HG02610 (cell line): ENCODE measurements around the gene TGIF1.
"Not testable (repeated sequence)": the region's sequence is repeated elsewhere in the genome, so short reads cannot be mapped to it uniquely, and the experiment has no call there.

Experiments used
- ATAC-seq: cut with Tn5 transposase; IDR thresholded peaks from one replicate; pipeline ENCODE4 v1.9.1; 2021; ENCODE audit warnings: mild to moderate bottlenecking, moderate library complexity; ENCODE audit not compliant: unreplicated experiment

Gene TGIF1

GRCh38 chr18:3455090-3455635 is 5.2 kb downstream of the TGIF1 start:
- ATAC-seq = no peak

DNA sequence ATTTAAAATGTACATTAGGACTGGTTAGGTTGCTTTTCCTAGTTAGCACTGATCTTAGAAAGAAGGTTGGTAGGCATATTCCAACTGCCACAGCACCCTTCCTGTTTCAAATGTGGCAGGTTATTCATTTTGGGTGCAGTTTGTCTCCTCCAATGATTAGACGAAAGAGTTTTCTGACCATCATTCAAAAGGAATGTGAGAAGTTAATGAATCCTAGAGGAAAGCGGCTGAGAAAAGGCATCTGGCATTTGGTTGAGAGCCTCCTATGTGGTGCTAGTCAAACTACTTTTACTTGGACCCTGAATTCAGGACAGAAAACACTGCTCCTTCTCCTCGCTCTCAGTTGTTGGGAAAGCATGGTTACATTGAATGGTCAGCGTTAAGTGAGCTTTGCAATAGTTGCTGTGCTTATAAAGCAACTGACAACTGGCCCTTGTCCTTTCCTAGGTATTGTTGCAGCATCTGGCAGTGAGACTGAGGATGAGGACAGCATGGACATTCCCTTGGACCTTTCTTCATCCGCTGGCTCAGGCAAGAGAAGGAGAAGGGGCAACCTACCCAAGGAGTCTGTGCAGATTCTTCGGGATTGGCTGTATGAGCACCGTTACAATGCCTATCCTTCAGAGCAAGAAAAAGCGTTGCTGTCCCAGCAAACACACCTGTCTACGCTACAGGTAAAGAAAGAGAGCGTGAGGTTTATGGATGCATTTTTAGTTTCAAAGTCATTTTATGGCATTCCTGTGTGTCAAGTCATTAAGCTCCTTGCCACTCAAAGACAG is 6.1 kb downstream of the TGIF1 start:
- ATAC-seq = no peak

DNA sequence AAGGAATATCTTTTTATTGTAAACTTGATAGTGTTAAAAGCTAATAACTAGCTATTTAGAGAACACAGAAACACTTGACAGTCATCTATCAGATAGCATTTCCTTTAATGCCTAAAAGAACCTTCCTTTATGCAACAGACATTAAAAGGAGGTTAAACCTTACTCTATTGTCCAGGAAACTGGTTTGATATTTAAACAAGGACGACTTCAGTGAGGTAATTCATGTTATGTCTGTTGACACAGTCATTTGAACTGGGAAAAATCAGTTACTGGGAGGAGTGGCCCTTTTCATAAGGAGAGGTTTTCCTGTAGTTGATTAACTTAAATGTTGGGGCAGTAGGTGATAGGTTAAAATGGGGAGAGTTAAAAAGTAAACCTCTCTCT is 6.7 kb downstream of the TGIF1 start:
- no peak for ATAC-seq

GRCh38 chr18:3457261-3457724 is 7.3 kb downstream of the TGIF1 start:
- ATAC-seq = no peak

- no peak for ATAC-seq
Observed at GRCh38 chr18:3458378-3458777, 8.4 kb downstream of the TGIF1 start.

DNA sequence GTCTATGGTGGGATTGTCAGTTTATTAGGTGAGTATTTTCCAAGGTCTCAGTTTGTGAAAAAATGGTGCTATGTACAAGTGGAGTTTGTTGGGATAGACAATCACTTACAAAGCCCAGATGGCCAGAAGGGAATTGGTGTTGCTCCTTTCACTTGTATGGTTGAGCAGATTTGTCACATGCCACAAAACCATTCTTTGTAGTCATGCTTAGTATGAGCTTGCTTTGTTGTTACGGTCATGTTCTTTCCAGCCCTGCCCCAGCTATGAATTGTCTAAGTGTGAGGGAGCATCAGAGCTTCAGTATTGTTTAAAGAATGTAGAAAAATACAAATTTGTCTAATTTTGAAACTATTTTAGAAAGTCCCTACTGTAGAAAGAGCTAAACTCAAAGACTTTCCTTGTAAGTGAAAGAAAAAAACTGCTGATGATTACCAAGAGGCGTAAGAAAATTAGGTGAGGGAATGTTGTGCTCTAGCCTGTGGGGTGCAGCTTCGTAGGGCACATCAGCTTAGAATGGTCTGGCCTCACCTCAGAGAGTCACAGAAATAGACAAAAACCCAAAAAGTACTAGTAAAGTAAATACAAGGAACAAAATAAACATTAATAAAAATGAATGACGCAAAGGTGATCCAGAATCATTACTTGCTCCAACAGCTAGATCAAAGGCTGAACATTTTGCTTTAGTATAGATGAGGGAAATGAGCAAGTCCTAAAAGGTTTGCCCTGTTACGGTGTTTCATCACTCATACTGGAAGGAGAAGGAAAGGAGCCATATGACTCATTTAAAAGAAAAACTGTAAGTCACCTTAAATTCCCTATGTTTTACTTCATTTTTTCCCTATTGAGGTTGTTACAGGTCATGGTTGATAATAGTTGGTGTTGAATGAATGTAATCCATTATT is 9.2 kb downstream of the TGIF1 start:
- ATAC-seq = peak; percentile 83

DNA sequence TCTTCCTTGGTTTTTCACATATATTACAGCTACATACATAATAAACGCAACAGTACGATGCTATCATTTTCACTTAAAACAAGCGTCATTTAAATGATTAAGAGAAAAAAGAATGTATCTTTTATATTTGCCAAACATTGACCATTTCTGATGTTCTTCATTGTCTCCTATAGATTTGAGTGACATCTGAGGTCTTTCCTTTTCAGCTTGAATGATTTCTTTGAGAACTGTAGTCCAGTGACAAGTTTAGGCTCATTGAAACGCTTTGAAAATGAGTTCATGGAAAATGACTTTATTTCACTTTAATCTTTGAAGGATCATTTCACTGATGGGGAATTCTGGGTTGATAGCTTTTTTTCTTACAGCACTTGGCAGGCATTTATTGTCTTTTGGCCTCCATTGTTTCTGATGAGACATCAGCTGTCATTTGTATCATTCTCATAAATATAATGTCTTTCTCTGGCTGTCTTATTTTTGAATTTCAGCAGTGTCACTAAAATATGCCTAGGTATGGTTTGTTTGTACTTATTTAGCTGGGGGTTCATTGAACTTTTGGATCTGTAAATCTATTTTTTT is 10.9 kb downstream of the TGIF1 start:
- no peak for ATAC-seq

- ATAC-seq = no peak
Observed at GRCh38 chr18:3461704-3462103, 11.7 kb downstream of the TGIF1 start.

DNA sequence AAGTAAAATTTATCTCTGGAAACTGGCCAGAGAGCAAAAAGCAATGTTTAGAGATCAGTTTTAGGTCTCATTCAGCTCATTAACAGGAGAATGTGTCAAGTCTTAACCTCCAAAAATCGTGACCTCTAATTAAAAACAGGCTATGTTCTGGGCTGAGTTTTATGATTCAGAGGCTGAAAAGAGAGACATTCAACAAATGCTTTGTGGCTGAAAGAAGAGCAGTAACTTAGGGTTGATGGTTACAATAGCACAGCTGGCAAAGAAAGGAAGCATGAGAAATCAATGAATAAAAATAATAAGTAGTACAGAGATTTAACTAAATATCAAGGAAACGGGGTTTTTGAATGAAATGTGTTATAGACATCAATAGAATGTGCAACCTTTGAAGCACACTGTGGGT is 13.1 kb downstream of the TGIF1 start:
- ATAC-seq = no peak

DNA sequence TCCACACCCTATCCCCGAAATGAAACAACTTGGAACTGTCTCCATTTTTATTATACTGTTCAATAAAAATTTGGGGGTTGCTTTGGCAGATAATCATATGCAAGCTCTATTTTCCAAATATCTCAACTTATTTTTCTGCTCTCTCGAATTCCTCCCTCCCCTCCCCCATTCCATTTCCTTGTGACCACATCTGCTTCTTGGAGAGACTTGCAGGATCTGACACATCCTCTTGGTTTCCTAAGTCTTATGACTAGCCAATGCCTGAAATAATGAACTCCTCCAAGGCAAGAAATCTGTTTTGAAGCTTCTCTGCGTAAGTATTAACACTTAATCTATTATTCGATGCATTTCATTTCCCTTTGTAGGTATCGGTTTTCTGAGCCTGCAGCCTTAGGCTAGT is 16.1 kb downstream of the TGIF1 start:
- ATAC-seq = no peak

GRCh38 chr18:3466872-3467271 is 16.9 kb downstream of the TGIF1 start:
- ATAC-seq = no peak

DNA sequence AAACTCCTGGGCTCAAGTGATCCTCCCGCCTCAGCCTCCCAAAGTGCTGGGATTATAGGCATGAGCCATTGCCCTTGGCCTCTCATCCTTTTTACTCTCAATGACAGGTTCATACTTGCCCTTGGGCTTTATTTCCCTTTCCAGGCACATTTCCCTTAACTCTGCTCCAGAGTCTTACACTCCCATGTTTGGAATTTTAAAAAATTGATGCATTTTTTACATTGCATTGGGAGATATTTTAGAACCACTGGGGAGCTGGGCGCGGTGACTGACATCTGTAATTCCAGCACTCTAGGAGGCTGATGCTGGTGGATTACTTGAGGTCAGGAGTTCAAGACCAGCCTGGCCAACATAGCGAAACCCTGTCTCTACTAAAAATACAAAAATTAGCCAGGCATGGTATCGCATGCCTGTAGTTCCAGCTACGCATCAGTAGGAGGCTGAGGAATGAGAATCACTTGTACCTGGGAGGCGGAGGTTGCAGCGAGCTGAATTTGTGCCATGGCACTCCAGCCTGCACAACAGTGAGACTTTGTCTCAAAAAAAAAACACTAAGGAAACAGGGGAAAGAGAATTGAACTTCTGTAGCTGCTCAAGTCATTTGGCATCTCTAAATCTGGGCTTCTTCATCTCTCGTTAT is 18.2 kb downstream of the TGIF1 start:
- ATAC-seq = no peak

DNA sequence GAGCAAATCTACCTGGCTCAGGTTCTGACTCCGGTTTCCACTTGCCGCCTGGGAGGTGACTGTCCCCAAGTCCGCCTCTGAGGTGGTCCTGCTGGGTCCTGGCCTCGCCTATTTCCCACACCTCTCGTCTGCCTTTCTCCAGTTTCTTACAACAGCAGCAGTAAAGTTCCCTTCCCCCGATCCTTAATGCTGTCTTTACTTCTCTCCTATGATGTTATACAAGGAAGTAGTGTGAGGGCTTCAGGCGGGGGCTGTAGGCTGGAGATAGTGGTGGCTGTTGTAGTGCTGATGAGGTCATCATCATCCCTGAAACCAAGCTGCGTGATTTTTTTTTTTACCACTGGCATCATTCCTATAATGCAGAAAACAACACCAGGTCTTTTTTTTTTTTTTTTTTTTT is 18.9 kb downstream of the TGIF1 start:
- no peak for ATAC-seq

DNA sequence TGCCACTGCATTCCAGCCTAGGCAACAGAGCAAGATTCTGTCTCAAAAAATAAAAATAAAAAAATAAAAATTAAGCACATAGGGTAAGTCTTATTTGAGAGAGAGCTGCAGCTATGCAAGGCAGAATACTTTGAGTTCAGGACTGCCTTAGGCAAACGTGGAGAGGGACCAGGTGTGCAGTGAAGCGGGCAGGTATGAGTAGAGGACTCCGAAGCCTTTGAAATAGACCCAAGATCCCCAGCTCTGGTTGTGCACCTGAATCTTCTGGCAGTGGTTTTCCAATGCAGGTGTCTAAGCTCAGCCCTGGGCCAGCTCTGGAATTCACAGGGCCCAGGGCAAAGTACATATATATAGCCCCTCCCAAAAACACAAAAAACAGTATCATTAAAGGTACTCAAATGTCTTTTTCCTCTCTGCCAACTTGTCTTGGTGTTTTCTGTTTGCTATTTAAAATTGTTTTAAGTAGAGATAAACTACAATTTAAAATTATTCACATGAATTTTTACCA is 21.2 kb downstream of the TGIF1 start:
- ATAC-seq = no peak

DNA sequence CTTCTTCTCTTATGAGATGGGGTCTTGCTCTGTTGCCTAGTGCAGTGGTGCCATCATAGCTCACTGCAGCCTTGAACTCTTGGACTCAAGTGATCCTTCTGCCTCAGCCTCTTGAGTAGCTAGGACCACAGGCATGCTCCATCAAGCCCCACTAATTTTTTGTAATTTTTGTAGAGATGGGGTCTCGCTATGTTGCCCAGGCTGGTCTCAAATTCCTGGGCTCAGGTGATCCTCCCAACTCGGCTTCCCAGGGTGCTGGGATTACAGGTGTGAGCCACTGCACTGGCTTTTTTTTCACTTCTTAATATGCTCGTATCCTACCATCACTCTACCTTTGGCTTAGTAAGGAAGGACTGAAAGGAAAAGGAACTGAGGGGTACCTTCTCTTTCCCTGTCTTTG is 22.1 kb downstream of the TGIF1 start:
- ATAC-seq = not testable (repeated sequence)

- ATAC-seq = peak; percentile 94
Observed at GRCh38 chr18:3472681-3473544, 22.9 kb downstream of the TGIF1 start.

DNA sequence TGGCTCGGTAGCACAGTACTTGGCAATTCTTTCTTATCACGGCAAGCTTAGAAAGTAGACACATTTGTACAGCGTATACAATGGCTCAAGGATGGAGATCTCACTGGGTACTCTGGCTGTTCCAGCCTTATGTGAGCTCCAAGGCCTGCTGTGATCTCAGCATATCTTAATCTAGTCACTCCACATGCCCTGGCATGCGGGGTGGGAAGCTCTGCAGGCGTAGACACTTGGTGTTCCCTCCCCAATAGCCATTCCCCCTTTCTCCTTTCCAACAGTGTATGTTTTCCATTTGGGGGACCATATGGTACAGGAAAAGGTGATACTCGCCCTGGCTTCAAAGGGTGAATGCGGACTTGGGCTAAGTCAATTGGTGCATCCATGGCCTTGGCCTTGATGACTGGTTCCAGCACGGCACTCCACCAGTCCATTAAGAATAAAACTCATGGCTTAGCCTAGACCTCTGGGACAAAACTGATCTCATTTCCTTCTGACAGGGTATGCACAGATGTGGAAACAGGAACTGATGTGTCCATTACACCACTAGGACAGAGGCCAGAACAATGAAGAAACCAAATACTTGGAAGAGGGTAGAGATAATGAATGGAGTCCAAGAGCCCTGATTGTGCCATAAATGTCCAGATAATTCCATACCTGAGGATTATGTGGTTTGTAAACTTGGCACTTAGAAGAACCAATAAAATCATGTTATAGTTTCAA is 28.4 kb downstream of the TGIF1 start:
- ATAC-seq = no peak

- no peak for ATAC-seq
Observed at GRCh38 chr18:3479978-3480509, 30.1 kb downstream of the TGIF1 start.
